Prostate gland (tissue), 2 donors: ENCODE data around the gene SH3PXD2A.

Source experiments
- CTCF ChIP-seq, 4 experiments: fragments of 200-600 bp in 2 of 4; fragments of 450-650 bp in 2 of 4; sonication (generic) in 2 of 4; IDR thresholded peaks; 1 replicate in 3 of 4; 2 replicates in 1 of 4; pipeline ENCODE4 v1.5.1; 2016 to 2019; ENCODE audit warnings: antibody characterized with exemption in 4 of 4, mild to moderate bottlenecking in 2 of 4, moderate library complexity in 2 of 4
- POLR2A ChIP-seq: fragments of 450-650 bp; IDR thresholded peaks from one replicate; pipeline ENCODE4 v1.6.1; 2016; ENCODE audit warnings: antibody characterized with exemption, mild to moderate bottlenecking
- POLR2AphosphoS5 ChIP-seq: sonication (generic); formaldehyde crosslinking; IDR thresholded peaks from one replicate; pipeline ENCODE4 v1.6.1; 2017; ENCODE audit warnings: antibody characterized with exemption

DNA sequence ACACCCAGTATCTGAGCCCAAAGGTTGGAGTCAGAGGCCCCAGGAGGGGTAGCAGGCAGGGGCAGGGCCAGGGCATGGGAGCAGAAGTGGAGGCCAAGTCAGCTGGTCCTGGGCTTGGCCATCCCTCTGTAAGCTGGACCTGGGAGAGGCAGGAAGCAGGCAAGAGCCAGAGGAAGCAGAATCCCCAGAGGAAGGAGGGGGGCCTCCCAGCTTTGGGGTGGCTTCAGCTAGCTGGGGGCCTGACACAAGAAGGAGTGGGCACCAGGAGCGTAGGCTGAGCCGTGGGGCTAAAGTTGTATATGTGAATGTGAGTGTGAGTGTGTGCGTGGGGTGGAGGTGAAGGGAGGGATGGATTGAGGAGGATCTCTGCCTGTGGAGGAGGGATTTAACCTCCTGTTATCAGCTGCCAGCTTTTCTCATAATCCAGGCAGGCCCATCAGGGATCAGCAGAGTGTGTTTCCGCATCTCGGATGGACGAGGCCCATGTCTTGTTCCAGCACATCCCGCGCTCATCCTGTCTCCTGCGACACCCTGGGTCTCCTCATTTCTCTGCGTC lies 307.9 kb downstream of the SH3PXD2A start:
- no peak for TF ChIP-seq CTCF (IDR thresholded peaks at IDR 0.05)
- TF ChIP-seq POLR2A: no peak
- no peak for TF ChIP-seq POLR2AphosphoS5
